DOHH2 (cell line): ENCODE results near the gene ZNF316.

Experiments
- H3F3A ChIP-seq: fragments of 200-600 bp; sonication (generic), shearing (Covaris generic); 2 replicates; pipeline ENCODE4 v1.6.0; 2016; ENCODE audit warnings: antibody characterized with exemption, mild to moderate bottlenecking; ENCODE audit not compliant: control insufficient read depth, insufficient read depth
- H3K27ac ChIP-seq: fragments of 200-600 bp; sonication (generic); 2 replicates; pipeline ENCODE4 v1.5.1; 2014; ENCODE audit warnings: low read depth, mild to moderate bottlenecking, low read length, moderate library complexity
- H3K27me3 ChIP-seq: fragments of 200-600 bp; sonication (generic); 2 replicates; pipeline ENCODE4 v1.6.1; 2014; ENCODE audit warnings: mild to moderate bottlenecking, low read length, mixed read lengths; ENCODE audit not compliant: control insufficient read depth
- H3K36me3 ChIP-seq: fragments of 200-600 bp; sonication (generic); 2 replicates; pipeline ENCODE4 v1.6.1; 2014; ENCODE audit warnings: mild to moderate bottlenecking, low read length, moderate library complexity, mixed read lengths; ENCODE audit not compliant: control insufficient read depth
- H3K4me1 ChIP-seq: fragments of 200-600 bp; sonication (generic); 2 replicates; pipeline ENCODE4 v1.6.1; 2014; ENCODE audit warnings: mild to moderate bottlenecking, low read length, mixed read lengths; ENCODE audit not compliant: control insufficient read depth
- H3K4me2 ChIP-seq: fragments of 200-600 bp; sonication (generic); 2 replicates; pipeline ENCODE4 v1.6.0; 2014; ENCODE audit warnings: mild to moderate bottlenecking, low read length, moderate library complexity
- H3K4me3 ChIP-seq: fragments of 200-600 bp; sonication (generic); 2 replicates; pipeline ENCODE4 v1.5.1; 2014; ENCODE audit warnings: mild to moderate bottlenecking, low read length, mixed read lengths
- H3K79me2 ChIP-seq: fragments of 200-600 bp; sonication (generic); 2 replicates; pipeline ENCODE4 v1.6.1; 2014; ENCODE audit warnings: mild to moderate bottlenecking, low read length, mixed read lengths; ENCODE audit not compliant: control insufficient read depth
- H3K9me2 ChIP-seq: fragments of 200-600 bp; sonication (generic); replicated peaks from 2 replicates; pipeline ENCODE4 v1.6.1; 2014; ENCODE audit warnings: mild to moderate bottlenecking, low read length, mixed read lengths; ENCODE audit not compliant: control insufficient read depth
- H3K9me3 ChIP-seq: fragments of 200-600 bp; sonication (generic); 2 replicates; pipeline ENCODE4 v1.6.1; 2014; ENCODE audit warnings: antibody characterized with exemption, low read length, mixed read lengths; ENCODE audit not compliant: control insufficient read depth, insufficient read depth
- H4K20me1 ChIP-seq: fragments of 200-600 bp; sonication (generic); 2 replicates; pipeline ENCODE4 v1.6.0; 2014; ENCODE audit warnings: low read depth, mild to moderate bottlenecking, antibody characterized with exemption, low read length, moderate library complexity; ENCODE audit not compliant: control insufficient read depth, insufficient read depth
- EZH2phosphoT487 ChIP-seq: fragments of 200-600 bp; sonication (generic); IDR thresholded peaks from 2 replicates; pipeline ENCODE4 v1.6.1; 2017; ENCODE audit warnings: borderline replicate concordance, mild to moderate bottlenecking, antibody characterized with exemption, low read length, moderate library complexity, mixed read lengths
- TF ChIP-seq, protein P1 (sequence below): fragments of 200-600 bp; sonication (generic); IDR thresholded peaks from one replicate; pipeline ENCODE4 v1.5.1; 2014; ENCODE audit warnings: antibody characterized with exemption, mild to moderate bottlenecking, low read depth, low read length; ENCODE audit not compliant: poor library complexity, severe bottlenecking

The ZNF316 gene

DNA sequence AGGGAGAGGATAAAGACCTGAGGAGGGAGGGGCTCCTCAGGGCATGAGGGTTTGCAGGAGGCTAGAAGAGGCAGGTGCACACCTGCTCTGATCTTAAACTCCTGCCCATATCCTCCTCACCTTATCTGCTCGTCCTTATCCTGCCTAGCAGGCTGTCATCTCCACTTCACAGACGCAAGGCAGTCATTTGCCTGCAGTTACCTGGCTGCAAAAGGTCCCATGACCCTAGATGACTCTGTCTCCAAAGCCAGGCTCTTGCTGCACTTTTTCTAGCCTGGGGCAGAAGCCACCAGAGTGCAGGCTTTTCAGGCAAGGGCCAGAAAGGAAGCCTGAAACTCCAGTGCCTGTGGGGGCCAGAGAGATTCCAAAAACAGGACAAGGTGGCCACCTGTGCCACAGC lies 23.4 kb upstream of the ZNF316 start:
- H3K36me3 ChIP-seq = no peaks in the 10 kb centered on the region
- H3K4me1 ChIP-seq = no peaks in the 10 kb centered on the region
- H3K27ac ChIP-seq = no peak overlapping the region
- H3K79me2 ChIP-seq = no peaks in the 10 kb centered on the region
- TF ChIP-seq, protein P1, sequence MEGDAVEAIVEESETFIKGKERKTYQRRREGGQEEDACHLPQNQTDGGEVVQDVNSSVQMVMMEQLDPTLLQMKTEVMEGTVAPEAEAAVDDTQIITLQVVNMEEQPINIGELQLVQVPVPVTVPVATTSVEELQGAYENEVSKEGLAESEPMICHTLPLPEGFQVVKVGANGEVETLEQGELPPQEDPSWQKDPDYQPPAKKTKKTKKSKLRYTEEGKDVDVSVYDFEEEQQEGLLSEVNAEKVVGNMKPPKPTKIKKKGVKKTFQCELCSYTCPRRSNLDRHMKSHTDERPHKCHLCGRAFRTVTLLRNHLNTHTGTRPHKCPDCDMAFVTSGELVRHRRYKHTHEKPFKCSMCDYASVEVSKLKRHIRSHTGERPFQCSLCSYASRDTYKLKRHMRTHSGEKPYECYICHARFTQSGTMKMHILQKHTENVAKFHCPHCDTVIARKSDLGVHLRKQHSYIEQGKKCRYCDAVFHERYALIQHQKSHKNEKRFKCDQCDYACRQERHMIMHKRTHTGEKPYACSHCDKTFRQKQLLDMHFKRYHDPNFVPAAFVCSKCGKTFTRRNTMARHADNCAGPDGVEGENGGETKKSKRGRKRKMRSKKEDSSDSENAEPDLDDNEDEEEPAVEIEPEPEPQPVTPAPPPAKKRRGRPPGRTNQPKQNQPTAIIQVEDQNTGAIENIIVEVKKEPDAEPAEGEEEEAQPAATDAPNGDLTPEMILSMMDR = no peak
- TF ChIP-seq EZH2phosphoT487 = no peak
- 0 out of 2 replicates have a peak, but pooled peaks cover 4% of the 10 kb centered on the region for H3F3A ChIP-seq
- H3K4me2 ChIP-seq = no peak overlapping the region
- peaks cover 42% of the 10 kb centered on the region for H3K27me3 ChIP-seq
- H3K9me3 ChIP-seq = no peaks in the 10 kb centered on the region
- H4K20me1 ChIP-seq = 0 out of 2 replicates have a peak, but pooled peaks cover 3% of the 10 kb centered on the region
- no peaks in the 10 kb centered on the region for H3K9me2 ChIP-seq
- H3K4me3 ChIP-seq = no peak overlapping the region

DNA sequence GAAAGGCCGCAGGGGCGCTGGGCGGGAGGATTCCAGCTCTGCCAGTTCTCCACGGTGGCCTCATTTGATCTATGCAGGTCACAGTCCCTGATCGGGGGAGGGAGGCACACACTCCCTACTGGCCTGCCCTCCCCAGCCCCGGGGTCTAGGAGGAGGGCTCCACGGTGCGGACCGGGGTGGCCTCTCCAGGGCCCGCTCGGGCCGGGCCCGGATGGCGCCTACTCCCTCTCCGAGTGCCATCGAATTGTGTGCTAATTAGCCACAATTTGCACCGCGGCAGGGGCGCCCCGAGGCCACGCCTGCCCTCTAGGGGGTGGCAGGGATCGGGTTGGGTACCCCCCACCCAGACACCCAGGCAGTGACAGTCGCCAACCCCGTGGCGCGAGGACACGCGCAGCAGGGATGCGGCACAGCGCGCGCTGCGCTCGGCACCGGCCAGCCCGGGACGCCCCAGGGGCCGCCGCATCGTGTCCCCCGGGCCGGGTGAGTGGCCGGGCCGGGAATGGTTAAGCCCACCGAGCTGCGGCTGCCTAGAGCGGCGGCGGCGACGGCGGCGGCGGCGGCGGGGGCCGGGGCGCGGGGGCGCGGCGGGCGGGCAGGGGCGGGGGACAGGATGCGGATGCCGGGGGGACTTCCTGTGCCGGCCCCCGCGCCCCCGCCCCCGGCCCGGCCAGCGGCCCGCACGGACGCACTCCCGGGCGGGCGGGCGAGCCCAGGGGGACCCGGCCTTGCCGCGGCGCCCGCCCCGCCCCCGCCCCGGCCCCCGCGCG lies 22.0 kb upstream of the ZNF316 start, which contains the start of gene ZNF853:
TSS of gene ZNF853 (plus strand) at position 658 of the 770 bp plus-strand sequence. CDS start 565 bp downstream, outside the sequence.
- Histone ChIP-seq H3K4me3 (no peak within 1 kb of the TSS), H3K27me3 (peaks cover 48% of the 10 kb centered on the region), H3K9me3 (no peaks in the 10 kb centered on the region), H3K36me3 (no peaks in the 10 kb centered on the region), H4K20me1 (0 out of 2 replicates have a peak, but pooled peaks cover 3% of the 10 kb centered on the region), H3K79me2 (no peaks in the 10 kb centered on the region), H3F3A (0 out of 2 replicates have a peak, but pooled peaks cover 4% of the 10 kb centered on the region), H3K4me2 (no peak within 1 kb of the TSS), H3K4me1 (no peaks in the 10 kb centered on the region), H3K9me2 (no peaks in the 10 kb centered on the region), H3K27ac (no peak within 1 kb of the TSS)
- TF ChIP-seq, protein P1 = no peak
- TF ChIP-seq EZH2phosphoT487 = no peak

DNA sequence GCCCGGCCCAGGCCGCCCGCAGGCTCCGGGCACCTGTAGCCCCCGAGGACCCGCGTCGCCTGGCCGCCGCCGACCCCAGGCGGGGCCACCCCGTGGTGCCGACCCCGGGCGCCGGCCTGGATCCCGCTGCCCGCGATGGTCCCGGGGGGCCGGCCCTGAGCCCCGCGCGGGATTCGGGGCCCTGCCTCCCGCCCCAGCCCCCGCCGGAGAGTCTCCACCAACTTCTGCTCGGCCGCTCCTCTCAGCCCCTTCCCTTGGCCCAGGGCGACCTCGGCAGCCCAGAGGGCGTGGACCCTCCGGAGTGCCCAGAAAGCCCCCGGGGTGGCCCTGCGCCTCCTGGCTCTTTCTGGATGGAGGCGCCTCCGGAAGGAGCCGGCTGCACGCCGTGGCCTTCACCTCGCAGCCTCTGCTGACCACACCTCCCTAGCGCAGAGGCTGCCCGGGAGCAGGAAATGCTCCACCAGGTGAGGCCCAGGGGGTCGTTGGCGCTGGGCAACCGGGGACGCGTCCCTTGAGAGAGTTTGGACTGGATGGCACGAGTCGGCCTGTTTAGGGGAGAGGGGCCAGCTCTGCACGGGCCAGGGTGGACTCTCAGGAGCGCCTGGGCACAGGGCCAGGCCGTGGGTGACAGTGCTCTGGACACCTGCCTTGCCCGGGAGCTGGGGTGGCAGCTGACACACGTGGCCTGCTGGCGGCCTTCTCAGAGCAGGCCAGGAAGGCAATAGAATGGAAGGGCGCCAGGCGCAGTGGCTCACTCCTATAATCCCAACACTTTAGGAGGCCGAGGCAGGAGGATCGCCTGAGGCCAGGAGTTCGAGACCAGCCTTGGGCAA lies 21.2 kb upstream of the ZNF316 start:
- Histone ChIP-seq H3K27me3 (peaks cover 55% of the 10 kb centered on the region), H3K36me3 (no peaks in the 10 kb centered on the region), H3K9me3 (no peaks in the 10 kb centered on the region), H3K4me1 (no peaks in the 10 kb centered on the region), H3K4me2 (no peak overlapping the region), H4K20me1 (0 out of 2 replicates have a peak, but pooled peaks cover under 1% of the 10 kb centered on the region), H3K27ac (no peak overlapping the region), H3K9me2 (no peaks in the 10 kb centered on the region), H3K79me2 (no peaks in the 10 kb centered on the region), H3F3A (no peaks in the 10 kb centered on the region), H3K4me3 (no peak overlapping the region)
- no peak for TF ChIP-seq EZH2phosphoT487
- TF ChIP-seq, protein P1 = no peak
